HepG2 (cell line): Measurements from ENCODE around the gene TTLL4. TPM values are rescaled to one million over a fixed set of nuclear protein-coding genes. Genes with fewer than 3 reads are reported as not detected.

ENCODE experiments used
- ARNT ChIP-seq: fragments of 450-650 bp; IDR thresholded peaks from 2 replicates; pipeline ENCODE4 v1.6.1; 2017
- BCL6 ChIP-seq: IDR thresholded peaks from 2 replicates; pipeline ENCODE4 v1.6.1; 2016; ENCODE audit warnings: missing genetic modification reagents, missing compliant biosample characterization
- CAMTA2 ChIP-seq: sonication (generic); formaldehyde crosslinking; IDR thresholded peaks from 2 replicates; pipeline ENCODE4 v1.4.0; 2020; ENCODE audit warnings: mild to moderate bottlenecking, missing genetic modification reagents, borderline replicate concordance
- CEBPB ChIP-seq: IDR thresholded peaks from 2 replicates; pipeline ENCODE4 v1.6.1; 2011; ENCODE audit warnings: low read depth, low read length, improper control_type of control experiment, borderline replicate concordance
- CHD4 ChIP-seq: fragments of 200-600 bp; sonication (generic); IDR thresholded peaks from 2 replicates; pipeline ENCODE4 v1.7.0; 2017; ENCODE audit warnings: mild to moderate bottlenecking, low read length, borderline replicate concordance
- HMG20B ChIP-seq: conservative IDR thresholded peaks from 2 replicates; pipeline ENCODE4 v1.6.1; 2016; ENCODE audit warnings: missing genetic modification reagents, missing compliant biosample characterization
- KDM4B ChIP-seq: sonication (generic); formaldehyde crosslinking; IDR thresholded peaks from 2 replicates; pipeline ENCODE4 v1.4.0; 2020; ENCODE audit warnings: missing genetic modification reagents
- MED8 ChIP-seq: sonication (generic); formaldehyde crosslinking; IDR thresholded peaks from 2 replicates; pipeline ENCODE4 v1.8.1; 2023; ENCODE audit warnings: mild to moderate bottlenecking, missing genetic modification reagents; ENCODE audit not compliant: insufficient replicate concordance
- NFE2 ChIP-seq: sonication (generic); formaldehyde crosslinking; IDR thresholded peaks from 2 replicates; pipeline ENCODE4 v1.4.0; 2020; ENCODE audit warnings: missing genetic modification reagents
- PAX8 ChIP-seq: sonication (generic); formaldehyde crosslinking; IDR thresholded peaks from 2 replicates; pipeline ENCODE4 v1.8.0; 2022; ENCODE audit warnings: mild to moderate bottlenecking, missing genetic modification reagents, borderline replicate concordance
- TRIM24 ChIP-seq: sonication (generic); formaldehyde crosslinking; IDR thresholded peaks from 2 replicates; pipeline ENCODE4 v1.8.0; 2022; ENCODE audit warnings: mild to moderate bottlenecking, missing genetic modification reagents
- ZNF207 ChIP-seq: fragments of 450-650 bp; IDR thresholded peaks from 2 replicates; pipeline ENCODE4 v1.6.1; 2016; ENCODE audit warnings: antibody characterized with exemption, borderline replicate concordance
- ZNF431 ChIP-seq: sonication (generic); formaldehyde crosslinking; IDR thresholded peaks from 2 replicates; pipeline ENCODE4 v1.9.0; 2022; ENCODE audit warnings: missing genetic modification reagents, low read depth, mild to moderate bottlenecking, borderline replicate concordance
- ZNF550 ChIP-seq: sonication (generic); formaldehyde crosslinking; IDR thresholded peaks from 2 replicates; pipeline ENCODE4 v1.4.0; 2020; ENCODE audit warnings: mild to moderate bottlenecking, missing genetic modification reagents, borderline replicate concordance
- polyA plus RNA-seq, 8 experiments: library from polyadenylated mRNA; depleted of rRNA in 3 of 8; stranded (reverse) in 7 of 8; unstranded in 1 of 8; fragments of >200 nt; fragmentation: Illumina TruSeq in 4 of 8; extraction: Trizol in 4 of 8; gene quantifications; 2 replicates each; pipeline versions ENCODE4 v1.2.1 to v1.2.3, GENCODE V29; 2011 to 2016; ENCODE audit warnings: low read depth in 4 of 8, missing spikeins in 1 of 8, mixed read lengths in 1 of 8; ENCODE audit not compliant: insufficient read depth in 1 of 8
- total RNA-seq, 5 experiments: library from RNA; depleted of rRNA; stranded (reverse); fragments of >200 nt; fragmentation: Illumina TruSeq; extraction: Trizol; gene quantifications; 2 replicates each; pipeline ENCODE4 v1.2.3, GENCODE V29; 2016; ENCODE audit warnings: low read depth in 1 of 5
- TF ChIP-seq, protein P1 (sequence below): sonication (generic); formaldehyde crosslinking; IDR thresholded peaks from 2 replicates; pipeline ENCODE4 v1.4.0; 2020; ENCODE audit warnings: mild to moderate bottlenecking, missing genetic modification reagents
- TF ChIP-seq, protein P2 (sequence below): sonication (generic); formaldehyde crosslinking; IDR thresholded peaks from 2 replicates; pipeline ENCODE4 v1.5.0; 2020; ENCODE audit warnings: missing genetic modification reagents
- TF ChIP-seq, protein P3 (sequence below): sonication (generic); formaldehyde crosslinking; IDR thresholded peaks from 2 replicates; pipeline ENCODE4 v1.4.0; 2020; ENCODE audit warnings: missing genetic modification reagents
- TF ChIP-seq, protein P4 (sequence below): sonication (generic); formaldehyde crosslinking; IDR thresholded peaks from 2 replicates; pipeline ENCODE4 v1.4.0; 2020; ENCODE audit warnings: mild to moderate bottlenecking, missing genetic modification reagents
- TF ChIP-seq, protein P5 (sequence below): sonication (generic); formaldehyde crosslinking; IDR thresholded peaks from 2 replicates; pipeline ENCODE4 v1.8.0; 2022; ENCODE audit warnings: missing genetic modification reagents, low read depth, mild to moderate bottlenecking, borderline replicate concordance

TTLL4 gene
- total and polyA plus RNA-seq, 2 of the 13 experiments (the other 11 are each of a cell fraction or from before 2014, with no cell fraction given), result 77.5 to 84.6 TPM

DNA sequence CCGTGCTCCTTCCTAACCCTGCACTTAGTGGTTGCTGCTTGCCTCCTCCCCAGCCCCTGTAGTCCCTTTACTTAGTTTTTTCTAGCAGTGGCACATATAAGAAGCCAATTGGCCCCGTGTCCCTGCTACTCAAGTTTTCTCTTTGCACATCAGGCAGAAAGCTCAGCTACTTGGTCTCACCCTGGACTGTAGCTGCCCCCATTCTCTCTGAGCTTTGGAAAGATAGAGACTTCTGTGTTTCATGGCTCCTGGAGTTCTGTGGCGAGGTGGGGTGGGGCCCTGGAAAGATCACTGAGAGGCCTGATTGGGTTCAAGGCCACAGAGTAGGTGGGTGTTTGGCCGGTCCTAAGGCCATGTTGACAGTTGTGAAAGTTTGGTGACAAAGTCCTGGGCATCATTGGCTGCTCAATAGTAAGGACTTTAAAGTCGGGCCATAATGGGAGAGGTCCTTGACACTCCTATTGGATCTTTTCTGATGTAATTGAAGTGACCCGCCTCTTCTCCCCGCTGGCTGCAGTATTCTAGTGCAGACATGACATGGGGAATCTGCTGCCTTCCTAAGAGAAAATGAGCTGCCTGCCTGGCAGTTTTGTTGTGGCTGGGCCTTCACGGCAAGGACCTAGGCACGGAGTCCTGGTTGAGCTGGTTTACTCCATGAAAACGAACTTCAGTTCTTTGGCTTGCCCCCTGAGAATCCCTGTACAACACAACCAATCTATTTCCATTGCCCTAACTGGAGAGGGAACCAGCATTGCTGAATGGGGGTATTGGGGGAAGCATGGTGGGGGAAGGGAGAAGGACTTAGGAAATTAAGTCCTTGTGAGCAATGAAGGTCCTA, 45.2 kb downstream of the TTLL4 start (continued):
- TF ChIP-seq, protein P1, sequence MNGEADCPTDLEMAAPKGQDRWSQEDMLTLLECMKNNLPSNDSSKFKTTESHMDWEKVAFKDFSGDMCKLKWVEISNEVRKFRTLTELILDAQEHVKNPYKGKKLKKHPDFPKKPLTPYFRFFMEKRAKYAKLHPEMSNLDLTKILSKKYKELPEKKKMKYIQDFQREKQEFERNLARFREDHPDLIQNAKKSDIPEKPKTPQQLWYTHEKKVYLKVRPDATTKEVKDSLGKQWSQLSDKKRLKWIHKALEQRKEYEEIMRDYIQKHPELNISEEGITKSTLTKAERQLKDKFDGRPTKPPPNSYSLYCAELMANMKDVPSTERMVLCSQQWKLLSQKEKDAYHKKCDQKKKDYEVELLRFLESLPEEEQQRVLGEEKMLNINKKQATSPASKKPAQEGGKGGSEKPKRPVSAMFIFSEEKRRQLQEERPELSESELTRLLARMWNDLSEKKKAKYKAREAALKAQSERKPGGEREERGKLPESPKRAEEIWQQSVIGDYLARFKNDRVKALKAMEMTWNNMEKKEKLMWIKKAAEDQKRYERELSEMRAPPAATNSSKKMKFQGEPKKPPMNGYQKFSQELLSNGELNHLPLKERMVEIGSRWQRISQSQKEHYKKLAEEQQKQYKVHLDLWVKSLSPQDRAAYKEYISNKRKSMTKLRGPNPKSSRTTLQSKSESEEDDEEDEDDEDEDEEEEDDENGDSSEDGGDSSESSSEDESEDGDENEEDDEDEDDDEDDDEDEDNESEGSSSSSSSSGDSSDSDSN, result peak; percentile 77
- TF ChIP-seq MED8 (CRISPR knock-in tag) (peak; percentile 82), BCL6 (peak; percentile 96), TRIM24 (CRISPR knock-in tag) (peak; percentile 97), CEBPB (peak; percentile 95), NFE2 (no peak), CHD4 (peak; percentile 80; the same call in 1 of the 2 replicates), ZNF431 (CRISPR knock-in tag) (peak; percentile 96; the same call in 1 of the 2 replicates), CAMTA2 (CRISPR knock-in tag) (no peak), PAX8 (CRISPR knock-in tag) (peak; percentile 75; the same call in 1 of the 2 replicates), ARNT (no peak), HMG20B (peak; percentile 89), ZNF550 (CRISPR knock-in tag) (no peak), KDM4B (peak; percentile 96), ZNF207 (no peak)
- TF ChIP-seq, protein P2, sequence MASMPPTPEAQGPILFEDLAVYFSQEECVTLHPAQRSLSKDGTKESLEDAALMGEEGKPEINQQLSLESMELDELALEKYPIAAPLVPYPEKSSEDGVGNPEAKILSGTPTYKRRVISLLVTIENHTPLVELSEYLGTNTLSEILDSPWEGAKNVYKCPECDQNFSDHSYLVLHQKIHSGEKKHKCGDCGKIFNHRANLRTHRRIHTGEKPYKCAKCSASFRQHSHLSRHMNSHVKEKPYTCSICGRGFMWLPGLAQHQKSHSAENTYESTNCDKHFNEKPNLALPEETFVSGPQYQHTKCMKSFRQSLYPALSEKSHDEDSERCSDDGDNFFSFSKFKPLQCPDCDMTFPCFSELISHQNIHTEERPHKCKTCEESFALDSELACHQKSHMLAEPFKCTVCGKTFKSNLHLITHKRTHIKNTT, result no peak
- TF ChIP-seq, protein P3, sequence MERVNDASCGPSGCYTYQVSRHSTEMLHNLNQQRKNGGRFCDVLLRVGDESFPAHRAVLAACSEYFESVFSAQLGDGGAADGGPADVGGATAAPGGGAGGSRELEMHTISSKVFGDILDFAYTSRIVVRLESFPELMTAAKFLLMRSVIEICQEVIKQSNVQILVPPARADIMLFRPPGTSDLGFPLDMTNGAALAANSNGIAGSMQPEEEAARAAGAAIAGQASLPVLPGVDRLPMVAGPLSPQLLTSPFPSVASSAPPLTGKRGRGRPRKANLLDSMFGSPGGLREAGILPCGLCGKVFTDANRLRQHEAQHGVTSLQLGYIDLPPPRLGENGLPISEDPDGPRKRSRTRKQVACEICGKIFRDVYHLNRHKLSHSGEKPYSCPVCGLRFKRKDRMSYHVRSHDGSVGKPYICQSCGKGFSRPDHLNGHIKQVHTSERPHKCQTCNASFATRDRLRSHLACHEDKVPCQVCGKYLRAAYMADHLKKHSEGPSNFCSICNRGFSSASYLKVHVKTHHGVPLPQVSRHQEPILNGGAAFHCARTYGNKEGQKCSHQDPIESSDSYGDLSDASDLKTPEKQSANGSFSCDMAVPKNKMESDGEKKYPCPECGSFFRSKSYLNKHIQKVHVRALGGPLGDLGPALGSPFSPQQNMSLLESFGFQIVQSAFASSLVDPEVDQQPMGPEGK (CRISPR knock-in tag), result peak; percentile 90
- TF ChIP-seq, protein P4, sequence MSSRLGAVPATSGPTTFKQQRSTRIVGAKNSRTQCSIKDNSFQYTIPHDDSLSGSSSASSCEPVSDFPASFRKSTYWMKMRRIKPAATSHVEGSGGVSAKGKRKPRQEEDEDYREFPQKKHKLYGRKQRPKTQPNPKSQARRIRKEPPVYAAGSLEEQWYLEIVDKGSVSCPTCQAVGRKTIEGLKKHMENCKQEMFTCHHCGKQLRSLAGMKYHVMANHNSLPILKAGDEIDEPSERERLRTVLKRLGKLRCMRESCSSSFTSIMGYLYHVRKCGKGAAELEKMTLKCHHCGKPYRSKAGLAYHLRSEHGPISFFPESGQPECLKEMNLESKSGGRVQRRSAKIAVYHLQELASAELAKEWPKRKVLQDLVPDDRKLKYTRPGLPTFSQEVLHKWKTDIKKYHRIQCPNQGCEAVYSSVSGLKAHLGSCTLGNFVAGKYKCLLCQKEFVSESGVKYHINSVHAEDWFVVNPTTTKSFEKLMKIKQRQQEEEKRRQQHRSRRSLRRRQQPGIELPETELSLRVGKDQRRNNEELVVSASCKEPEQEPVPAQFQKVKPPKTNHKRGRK (CRISPR knock-in tag), result no peak
- TF ChIP-seq, protein P5, sequence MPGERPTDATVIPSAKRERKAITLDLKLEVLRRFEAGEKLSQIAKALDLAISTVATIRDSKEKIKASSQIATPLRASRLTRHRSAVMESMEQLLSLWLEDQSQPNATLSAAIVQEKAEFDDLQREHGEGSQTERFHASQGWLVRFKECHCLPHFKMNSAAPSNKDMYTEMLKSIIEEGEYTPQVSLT (CRISPR knock-in tag), result no peak
